ENCODE data around the gene CASP3.

The CASP3 gene

GRCh38 chr4:184649026-184649970, at the start of gene CASP3, which contains the start of gene PRIMPOL:
Gene CASP3 (minus strand): TSS chr4:184649447. CDS start chr4:184638453, 10,994 bp downstream.
Gene PRIMPOL (plus strand): TSS chr4:184649738. CDS start chr4:184657141, 7,403 bp downstream.
- H3K4me3 ChIP-seq (ENCODE audit: low read length): peak within 1 kb of the TSS; percentile 88
- no peaks in the 10 kb centered on the region for H3K27me3 ChIP-seq (ENCODE audit: insufficient read depth, low read length)
- H3K4me1 ChIP-seq (ENCODE audit: insufficient read depth, low read length): peaks cover 30% of the 10 kb centered on the region
- peak within 1 kb of the TSS; percentile 66 for H2AFZ ChIP-seq (ENCODE audit: low read depth, low read length)
- no peaks in the 10 kb centered on the region for H3K9me3 ChIP-seq (ENCODE audit: low read length)
- H3K36me3 ChIP-seq (ENCODE audit: insufficient read depth, low read length): peaks cover 5% of the 10 kb centered on the region

DNA sequence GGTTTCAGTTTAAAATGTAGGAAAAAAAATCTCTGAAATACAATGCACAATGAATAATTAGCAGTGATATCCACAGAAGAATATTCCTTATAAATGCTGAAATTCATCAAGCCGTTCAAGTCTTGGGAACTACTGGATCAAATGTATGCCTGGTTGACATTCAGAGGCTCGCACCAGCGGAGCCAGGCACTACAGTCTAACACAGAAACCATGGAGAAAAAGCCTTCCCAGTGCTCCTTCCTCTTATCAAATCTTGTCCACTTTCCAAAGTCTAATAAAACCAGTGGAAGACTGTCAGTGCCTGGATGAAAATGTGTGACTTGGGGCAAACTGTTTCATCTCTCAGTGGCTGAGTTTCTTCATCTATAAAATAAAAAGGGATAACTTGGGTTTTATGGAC, 48.7 kb upstream of the CASP3 start:
- Histone ChIP-seq H3K36me3 (ENCODE audit: insufficient read depth, low read length) (peaks cover 76% of the 10 kb centered on the region), H3K9me3 (ENCODE audit: low read length) (no peaks in the 10 kb centered on the region), H2AFZ (ENCODE audit: low read depth, low read length) (no peak overlapping the region), H3K4me3 (ENCODE audit: low read length) (no peak overlapping the region), H3K4me1 (ENCODE audit: insufficient read depth, low read length) (no peaks in the 10 kb centered on the region), H3K27me3 (ENCODE audit: insufficient read depth, low read length) (no peaks in the 10 kb centered on the region)

- Histone ChIP-seq H3K9me3 (ENCODE audit: low read length) (no peaks in the 10 kb centered on the region), H3K27me3 (ENCODE audit: insufficient read depth, low read length) (no peaks in the 10 kb centered on the region), H3K4me3 (ENCODE audit: low read length) (no peak overlapping the region), H2AFZ (ENCODE audit: low read depth, low read length) (no peak overlapping the region), H3K36me3 (ENCODE audit: insufficient read depth, low read length) (peaks cover 61% of the 10 kb centered on the region), H3K4me1 (ENCODE audit: insufficient read depth, low read length) (no peaks in the 10 kb centered on the region)
These were observed 46.1 kb upstream of the CASP3 start for GRCh38 chr4:184695178-184695896.

DNA sequence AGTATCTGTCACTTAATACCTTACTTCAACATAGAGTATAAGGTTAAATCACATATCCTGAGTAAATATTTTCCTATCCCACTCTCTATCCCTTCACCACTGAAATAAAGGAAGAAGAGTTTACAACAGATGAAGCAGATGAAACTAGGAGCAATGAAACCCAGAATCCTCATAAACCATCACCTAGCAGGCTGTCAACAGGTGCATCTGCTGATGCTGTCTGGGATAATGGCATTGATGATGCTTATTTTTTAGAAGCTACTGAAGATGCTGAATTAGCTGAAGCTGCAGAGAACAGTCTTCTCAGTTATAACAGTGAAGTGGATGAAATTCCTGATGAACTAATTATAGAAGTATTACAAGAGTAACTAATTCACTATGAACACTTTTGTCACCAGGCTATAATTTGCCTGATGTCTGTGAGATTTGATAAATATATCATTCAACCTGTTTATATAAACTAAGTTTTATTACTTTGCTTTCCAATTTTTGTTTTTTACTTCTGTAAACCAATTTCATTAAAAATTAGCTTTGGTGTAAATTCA, 45.2 kb upstream of the CASP3 start:
- no peak overlapping the region for H3K4me3 ChIP-seq (ENCODE audit: low read length)
- H2AFZ ChIP-seq (ENCODE audit: low read depth, low read length): no peak overlapping the region
- no peaks in the 10 kb centered on the region for H3K27me3 ChIP-seq (ENCODE audit: insufficient read depth, low read length)
- no peaks in the 10 kb centered on the region for H3K4me1 ChIP-seq (ENCODE audit: insufficient read depth, low read length)
- no peaks in the 10 kb centered on the region for H3K9me3 ChIP-seq (ENCODE audit: low read length)
- peaks cover 57% of the 10 kb centered on the region for H3K36me3 ChIP-seq (ENCODE audit: insufficient read depth, low read length)

GRCh38 chr4:184693056-184693455, 43.8 kb upstream of the CASP3 start:
- Histone ChIP-seq H2AFZ (ENCODE audit: low read depth, low read length) (no peak overlapping the region), H3K9me3 (ENCODE audit: low read length) (no peaks in the 10 kb centered on the region), H3K36me3 (ENCODE audit: insufficient read depth, low read length) (peaks cover 56% of the 10 kb centered on the region), H3K27me3 (ENCODE audit: insufficient read depth, low read length) (no peaks in the 10 kb centered on the region), H3K4me1 (ENCODE audit: insufficient read depth, low read length) (no peaks in the 10 kb centered on the region), H3K4me3 (ENCODE audit: low read length) (no peak overlapping the region)

DNA sequence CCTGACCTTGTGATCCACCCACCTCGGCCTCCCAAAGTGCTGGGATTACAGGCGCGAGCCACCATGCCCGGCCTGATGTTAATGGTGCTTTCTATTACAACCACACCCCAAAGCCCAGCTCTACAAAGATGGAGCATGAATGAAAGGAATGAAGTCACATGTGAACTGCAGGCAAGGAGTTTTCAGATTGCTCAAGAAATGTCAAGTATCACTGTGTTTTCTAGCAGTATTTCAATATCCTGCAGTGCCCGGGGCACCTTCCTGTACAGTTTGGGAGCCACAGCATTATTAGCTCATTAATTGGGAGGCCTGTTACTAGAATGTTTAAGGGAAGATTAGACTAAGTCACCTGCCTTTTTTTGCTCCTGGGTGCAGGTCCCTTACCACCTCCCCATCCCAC, 40.4 kb upstream of the CASP3 start:
- H3K4me3 ChIP-seq (ENCODE audit: low read length): no peak overlapping the region
- no peak overlapping the region for H2AFZ ChIP-seq (ENCODE audit: low read depth, low read length)
- H3K9me3 ChIP-seq (ENCODE audit: low read length): no peaks in the 10 kb centered on the region
- no peaks in the 10 kb centered on the region for H3K4me1 ChIP-seq (ENCODE audit: insufficient read depth, low read length)
- H3K27me3 ChIP-seq (ENCODE audit: insufficient read depth, low read length): no peaks in the 10 kb centered on the region
- peaks cover 26% of the 10 kb centered on the region for H3K36me3 ChIP-seq (ENCODE audit: insufficient read depth, low read length)

DNA sequence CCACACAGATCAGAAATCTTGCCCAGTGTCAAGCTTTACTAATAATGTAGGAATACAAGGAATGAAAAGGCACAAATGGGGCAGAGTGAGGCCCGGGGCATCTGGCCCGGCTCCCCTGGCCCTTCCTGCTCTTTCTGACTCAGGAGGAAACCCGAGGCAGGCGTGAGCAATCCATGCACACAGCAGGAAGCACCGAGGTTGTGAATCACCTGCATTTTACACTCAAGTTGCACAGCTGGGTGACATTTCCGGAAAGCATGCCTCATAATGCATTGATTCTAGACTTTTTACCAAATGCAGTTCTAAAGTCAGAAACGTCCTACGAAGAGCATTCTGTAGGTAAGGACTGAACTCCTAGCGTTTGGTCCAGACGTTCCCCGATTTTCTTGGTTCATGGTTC, 39.2 kb upstream of the CASP3 start:
- Histone ChIP-seq H3K36me3 (ENCODE audit: insufficient read depth, low read length) (peaks cover 15% of the 10 kb centered on the region), H3K4me1 (ENCODE audit: insufficient read depth, low read length) (no peaks in the 10 kb centered on the region), H2AFZ (ENCODE audit: low read depth, low read length) (no peak overlapping the region), H3K9me3 (ENCODE audit: low read length) (no peaks in the 10 kb centered on the region), H3K4me3 (ENCODE audit: low read length) (no peak overlapping the region), H3K27me3 (ENCODE audit: insufficient read depth, low read length) (no peaks in the 10 kb centered on the region)

DNA sequence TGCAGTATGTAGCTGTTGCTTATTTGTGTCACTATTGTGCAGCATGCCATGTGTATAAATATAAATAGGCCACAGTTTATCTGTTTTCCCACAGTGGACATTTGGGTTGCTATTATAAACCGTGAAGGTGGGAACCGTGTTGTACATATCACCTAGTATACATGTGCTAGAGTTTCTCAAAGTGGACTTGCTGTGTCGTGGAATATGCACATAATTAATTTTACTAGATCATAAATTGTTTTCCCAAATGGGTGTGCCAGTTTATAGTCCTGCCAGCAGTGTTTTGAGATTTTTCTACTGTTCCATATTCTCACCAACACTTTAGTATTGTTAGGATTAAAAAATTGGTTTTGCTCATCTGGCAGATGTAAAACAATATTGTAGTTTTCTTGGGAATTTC, 38.8 kb upstream of the CASP3 start:
- H3K4me3 ChIP-seq (ENCODE audit: low read length): no peak overlapping the region

GRCh38 chr4:184684491-184685189, 35.4 kb upstream of the CASP3 start:
- Histone ChIP-seq H2AFZ (ENCODE audit: low read depth, low read length) (no peak overlapping the region), H3K4me1 (ENCODE audit: insufficient read depth, low read length) (no peaks in the 10 kb centered on the region), H3K4me3 (ENCODE audit: low read length) (no peak overlapping the region), H3K36me3 (ENCODE audit: insufficient read depth, low read length) (peaks cover 10% of the 10 kb centered on the region), H3K27me3 (ENCODE audit: insufficient read depth, low read length) (no peaks in the 10 kb centered on the region), H3K9me3 (ENCODE audit: low read length) (peaks cover 6% of the 10 kb centered on the region)

More for the DNA sequence above, 38.8 kb upstream of the CASP3 start:
- no peaks in the 10 kb centered on the region for H3K9me3 ChIP-seq (ENCODE audit: low read length)
- H3K36me3 ChIP-seq (ENCODE audit: insufficient read depth, low read length): peaks cover 10% of the 10 kb centered on the region
- H2AFZ ChIP-seq (ENCODE audit: low read depth, low read length): no peak overlapping the region
- H3K4me1 ChIP-seq (ENCODE audit: insufficient read depth, low read length): no peaks in the 10 kb centered on the region
- no peaks in the 10 kb centered on the region for H3K27me3 ChIP-seq (ENCODE audit: insufficient read depth, low read length)

DNA sequence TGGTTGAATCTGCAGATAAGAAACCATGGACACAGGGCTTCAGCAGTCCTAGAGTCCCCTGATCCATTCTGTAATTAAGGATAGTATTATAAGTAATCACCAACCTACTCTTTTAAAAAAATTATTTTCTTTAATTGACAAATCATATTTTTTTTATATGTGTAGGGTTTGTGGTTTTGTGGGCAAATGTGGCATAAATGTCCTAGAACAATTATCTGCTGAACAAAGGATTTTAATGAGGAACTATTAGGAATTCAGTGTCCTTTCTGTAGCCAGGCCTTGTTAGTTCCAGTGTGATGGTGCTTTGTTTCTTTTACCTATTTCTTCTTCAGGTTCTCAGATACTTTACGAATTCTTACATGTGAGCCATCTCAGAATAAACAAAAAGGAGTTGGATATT, 32.7 kb upstream of the CASP3 start:
- Histone ChIP-seq H3K4me3 (ENCODE audit: low read length) (no peak overlapping the region), H3K36me3 (ENCODE audit: insufficient read depth, low read length) (peaks cover 13% of the 10 kb centered on the region), H3K4me1 (ENCODE audit: insufficient read depth, low read length) (no peaks in the 10 kb centered on the region), H2AFZ (ENCODE audit: low read depth, low read length) (no peak overlapping the region), H3K9me3 (ENCODE audit: low read length) (peaks cover 9% of the 10 kb centered on the region), H3K27me3 (ENCODE audit: insufficient read depth, low read length) (no peaks in the 10 kb centered on the region)

- Histone ChIP-seq H2AFZ (ENCODE audit: low read depth, low read length) (no peak overlapping the region), H3K4me3 (ENCODE audit: low read length) (no peak overlapping the region)
These were observed 31.5 kb upstream of the CASP3 start for GRCh38 chr4:184680698-184681097.

GRCh38 chr4:184675821-184676492, 26.7 kb upstream of the CASP3 start:
- no peaks in the 10 kb centered on the region for H3K4me1 ChIP-seq (ENCODE audit: insufficient read depth, low read length)
- H3K9me3 ChIP-seq (ENCODE audit: low read length): peaks cover 9% of the 10 kb centered on the region
- H3K27me3 ChIP-seq (ENCODE audit: insufficient read depth, low read length): no peaks in the 10 kb centered on the region
- peaks cover 25% of the 10 kb centered on the region for H3K36me3 ChIP-seq (ENCODE audit: insufficient read depth, low read length)
- no peak overlapping the region for H2AFZ ChIP-seq (ENCODE audit: low read depth, low read length)
- no peak overlapping the region for H3K4me3 ChIP-seq (ENCODE audit: low read length)

More at GRCh38 chr4:184680698-184681097, 31.5 kb upstream of the CASP3 start:
- H3K9me3 ChIP-seq (ENCODE audit: low read length): peaks cover 9% of the 10 kb centered on the region
- peaks cover 13% of the 10 kb centered on the region for H3K36me3 ChIP-seq (ENCODE audit: insufficient read depth, low read length)
- H3K27me3 ChIP-seq (ENCODE audit: insufficient read depth, low read length): no peaks in the 10 kb centered on the region
- no peaks in the 10 kb centered on the region for H3K4me1 ChIP-seq (ENCODE audit: insufficient read depth, low read length)

Data from neuron (in vitro differentiated cells).